ENCODE results near the gene COL6A6.

- TF ChIP-seq CTCF (IDR thresholded peaks at IDR 0.05; ENCODE audit: poor library complexity) (no peak), EZH2 (IDR thresholded peaks at IDR 0.05; ENCODE audit: borderline replicate concordance) (no peak), EZH2phosphoT487 (IDR thresholded peaks at IDR 0.05; ENCODE audit: low read depth, severe bottlenecking, unreplicated experiment) (no peak)
These were observed 28.1 kb upstream of the COL6A6 start for GRCh38 chr3:130488769-130489450.
